NOMO-1 (cell line): ENCODE measurements around the gene PPP1R2.

ENCODE experiments used
- DNase-seq, 2 experiments: peaks; one replicate each; lab custom pipeline; 2025; ENCODE audit not compliant: unreplicated experiment in 2 of 2; lab: John Stamatoyannopoulos, UW

PPP1R2 gene

GRCh38 chr3:195466251-195466650 is 76.9 kb downstream of the PPP1R2 start:
- no peak for DNase-seq
